ENCODE data around the gene KRT39. TPM values are rescaled to one million over a fixed set of nuclear protein-coding genes. Genes with fewer than 3 reads are reported as not detected.
"Not testable (repeated sequence)": the region's sequence is repeated elsewhere in the genome, so short reads cannot be mapped to it uniquely, and the experiment has no call there.

KRT39 gene
- total and polyA plus RNA-seq, 4 donors: not detected

GRCh38 chr17:41004397-41004796, 37.6 kb upstream of the KRT39 start:
- no peaks in the 10 kb centered on the region for H3K27me3 ChIP-seq (ENCODE audit: control insufficient read depth in 1 of 2, insufficient read depth in 2 of 2, low read length in 1 of 2)
- H3K36me3 ChIP-seq (ENCODE audit: control insufficient read depth in 1 of 2, insufficient read depth in 2 of 2, low read length in 1 of 2): no peaks in the 10 kb centered on the region
- WGBS, 2 donors: 82 to 89% methylated on average over 3 of the region's 3 CpGs
- no peak overlapping the region for H3K27ac ChIP-seq (ENCODE audit: low read depth in 1 of 2, low read length in 2 of 2)
- no peak overlapping the region for H3K4me3 ChIP-seq (ENCODE audit: low read length in 2 of 2)
- ATAC-seq (ENCODE audit: low FRiP score) (no peak), DNase-seq (no peak)
- H3K9me3 ChIP-seq (ENCODE audit: control insufficient read depth, low read length): no peaks in the 10 kb centered on the region
- intact Hi-C loops (cut with DNase I): no loop called here
- no peaks in the 10 kb centered on the region for H3K4me1 ChIP-seq (ENCODE audit: control insufficient read depth in 1 of 2, insufficient read depth in 2 of 2, low read length in 2 of 2)

DNA sequence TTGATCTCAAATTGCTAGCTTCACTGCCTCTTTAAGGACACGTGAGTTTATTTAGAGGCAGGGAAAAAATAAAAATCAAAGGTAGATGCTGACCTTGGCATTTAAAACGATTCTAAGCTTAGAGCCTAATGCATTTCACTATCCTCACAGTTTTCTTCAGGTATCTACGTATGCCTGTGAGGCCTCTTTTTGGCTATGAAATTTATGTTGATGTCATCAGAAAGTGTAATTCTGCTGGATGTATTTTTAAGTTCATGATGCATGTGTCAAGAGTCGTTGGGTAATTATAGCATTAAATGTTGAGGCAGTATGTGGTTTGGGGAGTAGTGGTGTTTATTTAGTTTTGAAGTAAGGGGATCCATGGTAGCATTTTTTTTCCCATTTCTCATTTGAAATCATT, 37.2 kb upstream of the KRT39 start:
- Histone ChIP-seq H3K27ac (ENCODE audit: low read depth in 1 of 2, low read length in 2 of 2) (no peak overlapping the region), H3K36me3 (ENCODE audit: control insufficient read depth in 1 of 2, insufficient read depth in 2 of 2, low read length in 1 of 2) (no peaks in the 10 kb centered on the region), H3K27me3 (ENCODE audit: control insufficient read depth in 1 of 2, insufficient read depth in 2 of 2, low read length in 1 of 2) (no peaks in the 10 kb centered on the region), H3K9me3 (ENCODE audit: control insufficient read depth, low read length) (no peaks in the 10 kb centered on the region), H3K4me3 (ENCODE audit: low read length in 2 of 2) (no peak overlapping the region), H3K4me1 (ENCODE audit: control insufficient read depth in 1 of 2, insufficient read depth in 2 of 2, low read length in 2 of 2) (no peaks in the 10 kb centered on the region)
- ATAC-seq (ENCODE audit: low FRiP score) (no peak), DNase-seq (no peak)
- intact Hi-C loops (cut with DNase I): no loop called here
- WGBS, 2 donors: 46 to 50% methylated on average over 4 of the region's 4 CpGs

GRCh38 chr17:41002814-41003213, 36.1 kb upstream of the KRT39 start:
- no peak for DNase-seq

DNA sequence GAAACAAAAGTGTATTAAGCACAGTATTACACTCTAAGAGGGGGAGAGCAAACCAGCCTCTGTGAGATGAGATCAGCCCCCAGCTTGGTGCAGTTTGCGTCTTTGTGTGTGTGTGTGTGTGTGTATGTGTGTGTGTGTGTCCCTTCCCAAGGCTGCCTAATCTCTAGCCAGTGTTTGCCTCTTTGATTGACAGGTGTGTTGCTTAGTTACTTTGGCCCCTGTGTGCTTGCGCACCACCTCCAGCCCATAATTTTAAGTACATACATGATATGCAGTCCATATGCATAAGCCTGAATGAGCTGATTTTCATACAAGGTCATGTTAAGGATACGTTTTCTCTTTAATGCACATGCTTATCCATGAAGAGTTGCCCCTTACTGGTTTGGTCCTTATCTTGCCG, 35.0 kb upstream of the KRT39 start:
- no peaks in the 10 kb centered on the region for H3K9me3 ChIP-seq (ENCODE audit: control insufficient read depth, low read length)
- H3K27ac ChIP-seq (ENCODE audit: low read depth in 1 of 2, low read length in 2 of 2): no peak overlapping the region
- intact Hi-C loops (cut with DNase I): no loop called here
- H3K4me3 ChIP-seq (ENCODE audit: low read length in 2 of 2): no peak overlapping the region
- ATAC-seq (ENCODE audit: low FRiP score) (no peak), DNase-seq (no peak)
- WGBS, 2 donors: 78 to 86% methylated on average over 4 of the region's 4 CpGs
- no peaks in the 10 kb centered on the region for H3K4me1 ChIP-seq (ENCODE audit: control insufficient read depth in 1 of 2, insufficient read depth in 2 of 2, low read length in 2 of 2)
- no peaks in the 10 kb centered on the region for H3K27me3 ChIP-seq (ENCODE audit: control insufficient read depth in 1 of 2, insufficient read depth in 2 of 2, low read length in 1 of 2)
- no peaks in the 10 kb centered on the region for H3K36me3 ChIP-seq (ENCODE audit: control insufficient read depth in 1 of 2, insufficient read depth in 2 of 2, low read length in 1 of 2)

More at GRCh38 chr17:41002814-41003213, 36.1 kb upstream of the KRT39 start:
- H3K36me3 ChIP-seq (ENCODE audit: control insufficient read depth in 1 of 2, insufficient read depth in 2 of 2, low read length in 1 of 2): no peaks in the 10 kb centered on the region
- intact Hi-C loops (cut with DNase I): no loop called here
- H3K4me3 ChIP-seq (ENCODE audit: low read length in 2 of 2): no peak overlapping the region
- no peak for ATAC-seq (ENCODE audit: low FRiP score)
- no peak overlapping the region for H3K27ac ChIP-seq (ENCODE audit: low read depth in 1 of 2, low read length in 2 of 2)
- H3K9me3 ChIP-seq (ENCODE audit: control insufficient read depth, low read length): no peaks in the 10 kb centered on the region
- WGBS, 2 donors: 50 to 52% methylated on average over 5 of the region's 5 CpGs
- no peaks in the 10 kb centered on the region for H3K27me3 ChIP-seq (ENCODE audit: control insufficient read depth in 1 of 2, insufficient read depth in 2 of 2, low read length in 1 of 2)
- H3K4me1 ChIP-seq (ENCODE audit: control insufficient read depth in 1 of 2, insufficient read depth in 2 of 2, low read length in 2 of 2): no peaks in the 10 kb centered on the region

- H3K4me1 ChIP-seq (ENCODE audit: control insufficient read depth in 1 of 2, insufficient read depth in 2 of 2, low read length in 2 of 2); DNase-seq; H3K9me3 ChIP-seq (ENCODE audit: control insufficient read depth, low read length); H3K27ac ChIP-seq (ENCODE audit: low read depth in 1 of 2, low read length in 2 of 2); H3K27me3 ChIP-seq (ENCODE audit: control insufficient read depth in 1 of 2, insufficient read depth in 2 of 2, low read length in 1 of 2); intact Hi-C loops (cut with DNase I); ATAC-seq (ENCODE audit: low FRiP score); H3K4me3 ChIP-seq (ENCODE audit: low read length in 2 of 2); H3K36me3 ChIP-seq (ENCODE audit: control insufficient read depth in 1 of 2, insufficient read depth in 2 of 2, low read length in 1 of 2): not testable (repeated sequence)
- WGBS, 2 donors: 69 to 77% methylated on average over 5 to 6 of the region's 6 CpGs
Measured at GRCh38 chr17:40999563-40999962, 32.8 kb upstream of the KRT39 start, which contains the start of gene KRTAP3-2. Gene KRTAP3-2, minus strand, starts transcription at chr17:40999906. Its CDS starts 53 bp downstream, at chr17:40999853.

DNA sequence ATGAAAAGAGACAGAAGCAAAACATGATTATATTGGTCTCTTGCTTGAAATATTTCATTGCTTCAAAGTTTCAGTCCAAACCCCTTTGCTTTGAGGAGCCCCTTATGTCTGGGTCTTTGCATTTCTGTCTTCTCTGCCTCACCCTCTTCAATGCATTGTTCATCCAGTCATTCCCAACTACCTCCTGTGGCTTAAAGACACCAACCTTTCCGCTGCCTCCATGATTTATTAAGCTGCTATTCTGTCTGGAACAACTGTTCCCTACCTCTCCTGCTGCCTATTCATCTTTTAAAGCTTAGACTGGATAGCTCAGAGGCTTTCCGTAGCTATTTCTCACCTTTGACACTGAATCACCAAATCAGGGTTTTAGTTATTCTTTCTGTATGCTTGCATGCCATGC, 30.6 kb upstream of the KRT39 start:
- DNase-seq: no peak
- no peaks in the 10 kb centered on the region for H3K27me3 ChIP-seq (ENCODE audit: control insufficient read depth in 1 of 2, insufficient read depth in 2 of 2, low read length in 1 of 2)
- no peaks in the 10 kb centered on the region for H3K4me1 ChIP-seq (ENCODE audit: control insufficient read depth in 1 of 2, insufficient read depth in 2 of 2, low read length in 2 of 2)
- ATAC-seq (ENCODE audit: low FRiP score): no peak
- no peak overlapping the region for H3K4me3 ChIP-seq (ENCODE audit: low read length in 2 of 2)
- 17 to 28% methylated on average over 2 of the region's 2 CpGs for WGBS, 2 donors
- no peak overlapping the region for H3K27ac ChIP-seq (ENCODE audit: low read depth in 1 of 2, low read length in 2 of 2)
- intact Hi-C loops (cut with DNase I): no loop called here
- H3K36me3 ChIP-seq (ENCODE audit: control insufficient read depth in 1 of 2, insufficient read depth in 2 of 2, low read length in 1 of 2): no peaks in the 10 kb centered on the region
- H3K9me3 ChIP-seq (ENCODE audit: control insufficient read depth, low read length): peaks cover 2% of the 10 kb centered on the region

DNA sequence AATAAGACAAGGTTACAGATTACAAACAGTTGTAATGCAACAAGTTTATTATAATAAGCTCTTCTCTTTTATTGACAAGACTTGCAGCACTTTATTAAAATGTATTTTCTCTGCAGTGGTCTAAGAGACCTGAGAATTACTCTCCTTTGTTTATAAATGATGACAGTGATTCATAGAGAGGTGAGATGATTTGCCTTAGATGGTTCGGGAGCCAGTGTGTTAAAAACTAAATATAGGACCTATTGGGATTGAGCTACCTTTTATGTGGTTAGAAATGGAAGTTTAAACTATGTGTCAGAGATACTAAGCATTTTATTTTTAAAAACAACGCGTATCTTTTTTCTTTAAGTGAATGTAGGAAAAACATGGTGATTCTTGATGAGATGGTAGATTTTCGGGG, 30.1 kb upstream of the KRT39 start:
- intact Hi-C loops (cut with DNase I): no loop called here
- no peaks in the 10 kb centered on the region for H3K36me3 ChIP-seq (ENCODE audit: control insufficient read depth in 1 of 2, insufficient read depth in 2 of 2, low read length in 1 of 2)
- no peak overlapping the region for H3K4me3 ChIP-seq (ENCODE audit: low read length in 2 of 2)
- no peak overlapping the region for H3K27ac ChIP-seq (ENCODE audit: low read depth in 1 of 2, low read length in 2 of 2)
- 74 to 75% methylated on average over 4 of the region's 4 CpGs for WGBS, 2 donors
- ATAC-seq (ENCODE audit: low FRiP score) (no peak), DNase-seq (no peak)
- no peaks in the 10 kb centered on the region for H3K4me1 ChIP-seq (ENCODE audit: control insufficient read depth in 1 of 2, insufficient read depth in 2 of 2, low read length in 2 of 2)
- H3K9me3 ChIP-seq (ENCODE audit: control insufficient read depth, low read length): peaks cover 2% of the 10 kb centered on the region
- H3K27me3 ChIP-seq (ENCODE audit: control insufficient read depth in 1 of 2, insufficient read depth in 2 of 2, low read length in 1 of 2): no peaks in the 10 kb centered on the region

DNA sequence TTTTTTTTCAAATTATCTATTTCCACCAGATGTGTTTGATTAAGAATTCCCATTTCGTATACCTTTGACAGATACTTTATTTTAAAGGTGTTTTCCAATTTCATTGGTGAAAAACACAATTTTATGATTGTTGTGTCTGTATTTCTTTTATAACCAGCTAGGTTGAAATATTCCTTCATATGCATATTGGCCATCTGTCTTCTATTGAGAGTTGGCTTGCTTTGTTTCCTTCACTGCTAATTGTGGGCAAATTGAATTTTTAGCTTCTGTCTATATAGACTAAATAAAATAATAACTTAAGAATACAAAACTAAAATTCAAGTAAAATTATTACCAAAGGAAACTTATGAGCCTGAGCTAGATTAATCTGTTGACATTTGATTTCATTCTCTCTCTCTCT, 28.4 kb upstream of the KRT39 start:
- Histone ChIP-seq H3K9me3 (ENCODE audit: control insufficient read depth, low read length) (peaks cover 2% of the 10 kb centered on the region), H3K4me1 (ENCODE audit: control insufficient read depth in 1 of 2, insufficient read depth in 2 of 2, low read length in 2 of 2) (no peaks in the 10 kb centered on the region), H3K27ac (ENCODE audit: low read depth in 1 of 2, low read length in 2 of 2) (no peak overlapping the region), H3K27me3 (ENCODE audit: control insufficient read depth in 1 of 2, insufficient read depth in 2 of 2, low read length in 1 of 2) (no peaks in the 10 kb centered on the region), H3K36me3 (ENCODE audit: control insufficient read depth in 1 of 2, insufficient read depth in 2 of 2, low read length in 1 of 2) (no peaks in the 10 kb centered on the region), H3K4me3 (ENCODE audit: low read length in 2 of 2) (no peak overlapping the region)
- intact Hi-C loops (cut with DNase I): no loop called here
- 51 to 56% methylated on average over 1 of the region's 1 CpG for WGBS, 2 donors
- DNase-seq: no peak
- no peak for ATAC-seq (ENCODE audit: low FRiP score)

DNA sequence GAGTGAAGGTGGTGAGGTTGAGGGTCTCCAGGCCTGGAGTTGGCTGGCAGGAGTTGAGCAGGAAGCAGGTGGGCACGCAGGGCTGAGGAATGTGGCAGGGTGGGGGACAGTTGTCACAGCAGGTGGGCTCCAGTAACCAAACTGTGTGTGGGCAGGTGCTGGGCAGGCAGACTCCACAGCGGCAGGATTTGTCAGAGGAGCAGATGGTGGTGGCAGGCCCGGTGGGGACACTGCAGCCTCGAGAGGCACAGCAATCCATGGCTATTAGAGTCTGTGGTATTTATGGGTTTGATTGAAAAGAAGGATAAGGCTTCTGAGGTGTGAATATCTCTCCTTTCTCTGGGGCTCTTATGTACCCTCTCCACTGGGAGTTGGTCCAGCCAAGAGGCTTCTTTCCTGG, 27.1 kb upstream of the KRT39 start, which contains the start of gene KRTAP3-3:
KRTAP3-3 (minus strand) TSS at position 326 of the 400 bp plus-strand sequence; CDS start at position 259, 67 bp downstream.
- Histone ChIP-seq H3K27ac (ENCODE audit: low read depth in 1 of 2, low read length in 2 of 2) (no peak within 1 kb of the TSS), H3K36me3 (ENCODE audit: control insufficient read depth in 1 of 2, insufficient read depth in 2 of 2, low read length in 1 of 2) (no peaks in the 10 kb centered on the region), H3K27me3 (ENCODE audit: control insufficient read depth in 1 of 2, insufficient read depth in 2 of 2, low read length in 1 of 2) (no peaks in the 10 kb centered on the region), H3K4me3 (ENCODE audit: low read length in 2 of 2) (no peak within 1 kb of the TSS), H3K4me1 (ENCODE audit: control insufficient read depth in 1 of 2, insufficient read depth in 2 of 2, low read length in 2 of 2) (no peaks in the 10 kb centered on the region), H3K9me3 (ENCODE audit: control insufficient read depth, low read length) (peaks cover 2% of the 10 kb centered on the region)
- 22 to 30% methylated on average over 4 of the region's 4 CpGs for WGBS, 2 donors
- no peak for DNase-seq
- intact Hi-C loops (cut with DNase I): no loop called here
- no peak for ATAC-seq (ENCODE audit: low FRiP score)
